Neural cell (in vitro differentiated cells): ENCODE data around the gene BIN2. TPM values are rescaled to one million over a fixed set of nuclear protein-coding genes. Genes with fewer than 3 reads are reported as not detected.

ENCODE experiments used
- H2AFZ ChIP-seq: fragments of 200-600, 300-800 bp; sonication (generic), shearing (Covaris generic); 2 replicates; pipeline ENCODE4 v1.6.0; 2014; ENCODE audit warnings: low read depth, mild to moderate bottlenecking, antibody characterized with exemption, low read length, moderate library complexity
- H3F3A ChIP-seq: fragments of 200-600 bp; shearing (Covaris generic); 2 replicates; pipeline ENCODE4 v1.6.1; 2016; ENCODE audit warnings: mild to moderate bottlenecking, moderate library complexity, mixed read lengths, antibody characterized with exemption, low read length; ENCODE audit not compliant: insufficient read depth, poor library complexity, severe bottlenecking
- H3K27ac ChIP-seq: fragments of 200-600, 300-800 bp; sonication (generic), shearing (Covaris generic); 2 replicates; pipeline ENCODE4 v1.5.1; 2014; ENCODE audit warnings: mild to moderate bottlenecking, low read length, moderate library complexity
- H3K27me3 ChIP-seq: fragments of 300-800, 200-600 bp; sonication (generic), shearing (Covaris generic); 2 replicates; pipeline ENCODE4 v1.6.0; 2014; ENCODE audit warnings: mild to moderate bottlenecking, low read depth, low read length, moderate library complexity; ENCODE audit not compliant: insufficient read depth
- H3K36me3 ChIP-seq: fragments of 300-800, 200-600 bp; sonication (generic), shearing (Covaris generic); 2 replicates; pipeline ENCODE4 v1.5.1; 2014; ENCODE audit warnings: mild to moderate bottlenecking, antibody characterized with exemption, low read length, moderate library complexity; ENCODE audit not compliant: insufficient read depth
- H3K4me2 ChIP-seq: fragments of 300-800, 200-600 bp; sonication (generic), shearing (Covaris generic); 2 replicates; pipeline ENCODE4 v1.6.0; 2014; ENCODE audit warnings: mild to moderate bottlenecking, low read length
- H3K4me3 ChIP-seq: fragments of 300-800, 200-600 bp; sonication (generic), shearing (Covaris generic); 2 replicates; pipeline ENCODE4 v1.5.1; 2014; ENCODE audit warnings: mild to moderate bottlenecking, low read length, moderate library complexity
- H3K79me2 ChIP-seq: fragments of 200-600 bp; shearing (Covaris generic); replicated peaks from 2 replicates; pipeline ENCODE4 v1.6.0; 2014; ENCODE audit warnings: mild to moderate bottlenecking, low read length, moderate library complexity; ENCODE audit not compliant: insufficient read depth
- H3K9ac ChIP-seq: fragments of 300-800, 200-600 bp; sonication (generic), shearing (Covaris generic); 2 replicates; pipeline ENCODE4 v1.6.1; 2016; ENCODE audit warnings: mild to moderate bottlenecking, low read length, mixed read lengths
- H3K9me2 ChIP-seq: fragments of 200-600 bp; shearing (Covaris generic); 2 replicates; pipeline ENCODE4 v1.6.1; 2016; ENCODE audit warnings: mild to moderate bottlenecking, low read length, mixed read lengths; ENCODE audit not compliant: insufficient read depth
- H3K9me3 ChIP-seq: fragments of 200-600, 300-800 bp; sonication (generic), shearing (Covaris generic); 2 replicates; pipeline ENCODE4 v1.6.1; 2016; ENCODE audit warnings: mild to moderate bottlenecking, mixed run types, low read length, moderate library complexity, mixed read lengths
- H4K20me1 ChIP-seq: fragments of 200-600 bp; shearing (Covaris generic); 2 replicates; pipeline ENCODE4 v1.6.1; 2016; ENCODE audit warnings: mild to moderate bottlenecking, mixed run types; ENCODE audit not compliant: insufficient read depth
- CTCF ChIP-seq: fragments of 450-650 bp; IDR thresholded peaks from 2 replicates; pipeline ENCODE4 v1.5.1; 2014; ENCODE audit warnings: antibody characterized with exemption, mild to moderate bottlenecking, moderate library complexity; ENCODE audit not compliant: poor library complexity, severe bottlenecking
- EP300 ChIP-seq: fragments of 450-650 bp; conservative IDR thresholded peaks from 2 replicates; pipeline ENCODE4 v1.6.1; 2014; ENCODE audit warnings: antibody characterized with exemption, mild to moderate bottlenecking, moderate library complexity; ENCODE audit not compliant: poor library complexity, severe bottlenecking
- EZH2 ChIP-seq: fragments of 200-600, 300-800 bp; shearing (Covaris generic), sonication (generic); IDR thresholded peaks from 2 replicates; pipeline ENCODE4 v1.6.1; 2014; ENCODE audit warnings: antibody characterized with exemption, low read length, borderline replicate concordance, mild to moderate bottlenecking; ENCODE audit not compliant: insufficient read depth, poor library complexity, severe bottlenecking
- MXI1 ChIP-seq: fragments of 450-650 bp; conservative IDR thresholded peaks from 2 replicates; pipeline ENCODE4 v1.6.1; 2014; ENCODE audit warnings: antibody characterized with exemption, mild to moderate bottlenecking; ENCODE audit not compliant: poor library complexity, severe bottlenecking
- POLR2AphosphoS5 ChIP-seq: IDR thresholded peaks from 2 replicates; pipeline ENCODE4 v1.6.1; 2012
- RAD21 ChIP-seq: fragments of 450-650 bp; conservative IDR thresholded peaks from 2 replicates; pipeline ENCODE4 v1.6.1; 2014; ENCODE audit warnings: antibody characterized with exemption, mild to moderate bottlenecking, moderate library complexity
- REST ChIP-seq: IDR thresholded peaks from 2 replicates; pipeline ENCODE4 v1.6.1; 2012; ENCODE audit warnings: borderline replicate concordance
- SMC3 ChIP-seq: fragments of 450-650 bp; conservative IDR thresholded peaks from 2 replicates; pipeline ENCODE4 v1.6.1; 2014; ENCODE audit warnings: antibody characterized with exemption, mild to moderate bottlenecking, moderate library complexity; ENCODE audit not compliant: poor library complexity
- TAF1 ChIP-seq: IDR thresholded peaks from 2 replicates; pipeline ENCODE4 v1.6.1; 2012; ENCODE audit warnings: low read depth
- polyA plus RNA-seq: library from polyadenylated mRNA; depleted of rRNA; stranded (reverse); fragments of >200 nt; gene quantifications from 2 replicates; pipeline ENCODE4 v1.2.3, GENCODE V29; 2014

BIN2 gene
- polyA plus RNA-seq, 1 donor from 2014 or later = not detected

- H4K20me1 ChIP-seq = no peaks in the 10 kb centered on the region
- no peaks in the 10 kb centered on the region for H3K36me3 ChIP-seq
- no peaks in the 10 kb centered on the region for H3F3A ChIP-seq
- no peaks in the 10 kb centered on the region for H3K9me3 ChIP-seq
- no peaks in the 10 kb centered on the region for H3K27me3 ChIP-seq
- H2AFZ ChIP-seq = no peak overlapping the region
- no peak for TF ChIP-seq EZH2
- no peak for TF ChIP-seq POLR2AphosphoS5
- TF ChIP-seq MXI1 = no peak
- no peak for TF ChIP-seq RAD21
- TF ChIP-seq EP300 = no peak
- TF ChIP-seq CTCF = no peak
- no peaks in the 10 kb centered on the region for H3K9me2 ChIP-seq
- H3K4me2 ChIP-seq = no peak overlapping the region
- H3K4me3 ChIP-seq = no peak overlapping the region
- H3K79me2 ChIP-seq = no peaks in the 10 kb centered on the region
- no peak overlapping the region for H3K9ac ChIP-seq
- no peak overlapping the region for H3K27ac ChIP-seq
Measured at GRCh38 chr12:51328587-51328986, 4.6 kb upstream of the BIN2 start.

GRCh38 chr12:51326698-51327439 lies 2.9 kb upstream of the BIN2 start:
- Histone ChIP-seq H3K4me2 (no peak overlapping the region), H3K4me3 (no peak overlapping the region), H3K9ac (no peak overlapping the region), H3K9me3 (no peaks in the 10 kb centered on the region), H3K9me2 (no peaks in the 10 kb centered on the region), H3K79me2 (no peaks in the 10 kb centered on the region), H4K20me1 (no peaks in the 10 kb centered on the region), H2AFZ (no peak overlapping the region), H3K27ac (no peak overlapping the region), H3F3A (no peaks in the 10 kb centered on the region), H3K36me3 (no peaks in the 10 kb centered on the region), H3K27me3 (no peaks in the 10 kb centered on the region)
- TF ChIP-seq EZH2 (no peak), POLR2AphosphoS5 (no peak), MXI1 (no peak), TAF1 (no peak), SMC3 (no peak), CTCF (no peak), EP300 (no peak), REST (no peak)
